GM19193 (cell line): ENCODE measurements around the gene CACNB4.

Experiments used
- POLR2A ChIP-seq: IDR thresholded peaks from 4 replicates; pipeline ENCODE4 v1.6.1; 2011; ENCODE audit not compliant: insufficient read depth, insufficient read length; ENCODE audit errors: extremely low read depth

CACNB4 gene

GRCh38 chr2:152097290-152097800 lies 1.5 kb downstream of the CACNB4 start:
- TF ChIP-seq POLR2A: no peak

DNA sequence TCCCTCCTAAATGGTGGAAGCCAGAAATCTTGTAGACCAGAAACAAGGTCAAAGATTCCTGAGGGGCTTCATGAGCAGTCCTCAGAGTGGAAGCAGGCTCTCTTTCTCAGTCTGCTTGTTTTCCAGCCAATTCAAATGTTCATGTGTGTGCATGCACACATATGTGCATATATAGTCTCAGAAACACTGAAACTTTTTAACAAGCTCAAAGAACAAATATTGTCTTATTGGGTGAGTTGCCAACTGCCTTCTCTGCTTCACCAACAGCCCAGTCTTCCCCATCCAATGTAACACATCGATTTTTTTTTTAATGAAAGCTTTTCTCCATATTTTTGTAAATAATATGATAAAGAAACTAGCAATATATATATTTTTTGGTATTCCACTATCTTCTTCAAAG lies 3.7 kb downstream of the CACNB4 start:
- TF ChIP-seq POLR2A: no peak

DNA sequence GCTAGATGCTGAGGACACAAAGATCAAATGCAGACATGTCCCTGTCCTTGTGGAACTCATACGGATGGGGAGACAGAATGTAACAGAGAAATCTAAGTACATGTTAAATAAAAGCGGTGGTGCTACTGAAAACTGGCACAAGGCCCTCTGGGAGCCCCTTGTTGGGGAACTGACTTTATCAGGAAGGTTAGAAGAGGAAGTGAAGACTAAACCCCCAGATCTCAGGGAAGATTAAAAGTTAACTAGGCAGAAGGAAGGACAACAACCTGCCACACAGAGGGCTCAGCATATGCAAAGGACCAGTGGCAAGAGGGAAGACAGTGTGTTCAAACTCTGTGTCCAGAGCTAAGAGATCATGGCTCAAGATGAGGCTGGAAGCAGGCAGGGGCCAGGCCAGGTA lies 4.8 kb downstream of the CACNB4 start:
- no peak for TF ChIP-seq POLR2A

- no peak for TF ChIP-seq POLR2A
These were observed 5.4 kb downstream of the CACNB4 start for GRCh38 chr2:152093464-152093863.

DNA sequence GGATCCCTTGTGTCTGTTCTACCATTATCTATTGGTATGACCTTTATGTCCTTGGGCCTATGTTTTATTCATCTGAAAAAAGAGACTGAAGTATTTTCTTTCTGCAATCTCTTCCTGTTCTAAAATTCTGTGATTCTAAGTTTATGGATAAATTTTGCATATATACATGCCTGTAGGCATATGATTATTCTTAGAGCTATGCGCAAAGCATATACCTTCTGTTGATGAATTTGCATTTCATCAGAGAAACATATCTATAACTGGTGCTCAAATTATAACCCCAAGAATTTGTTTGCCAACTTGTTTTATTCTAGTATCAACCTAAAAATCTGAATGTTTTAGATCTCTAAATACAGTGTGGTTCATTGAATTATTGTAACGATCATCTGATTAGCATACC lies 6.7 kb downstream of the CACNB4 start:
- no peak for TF ChIP-seq POLR2A

GRCh38 chr2:152089238-152089637 lies 9.6 kb downstream of the CACNB4 start:
- no peak for TF ChIP-seq POLR2A

DNA sequence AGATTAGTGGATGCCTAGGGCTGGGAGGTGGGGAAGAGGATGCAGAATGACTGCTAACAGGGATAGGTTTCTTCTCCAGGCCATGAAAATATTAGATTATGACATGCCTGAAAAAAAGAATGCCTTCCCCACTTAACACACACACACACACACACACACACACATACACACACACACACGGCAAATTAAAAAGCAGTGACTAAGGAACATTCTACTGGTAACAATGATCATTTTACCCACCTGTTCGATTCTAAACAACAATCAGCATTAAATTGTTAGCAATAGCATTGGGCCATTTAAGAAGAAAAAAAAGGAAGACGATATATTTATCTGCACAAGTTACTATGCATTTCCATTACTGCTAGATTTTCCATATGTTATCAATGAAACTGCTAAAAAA lies 10.8 kb downstream of the CACNB4 start:
- no peak for TF ChIP-seq POLR2A

- no peak for TF ChIP-seq POLR2A
These were observed 12.6 kb downstream of the CACNB4 start for GRCh38 chr2:152086231-152086630.

GRCh38 chr2:152084076-152084475 lies 14.8 kb downstream of the CACNB4 start:
- no peak for TF ChIP-seq POLR2A

DNA sequence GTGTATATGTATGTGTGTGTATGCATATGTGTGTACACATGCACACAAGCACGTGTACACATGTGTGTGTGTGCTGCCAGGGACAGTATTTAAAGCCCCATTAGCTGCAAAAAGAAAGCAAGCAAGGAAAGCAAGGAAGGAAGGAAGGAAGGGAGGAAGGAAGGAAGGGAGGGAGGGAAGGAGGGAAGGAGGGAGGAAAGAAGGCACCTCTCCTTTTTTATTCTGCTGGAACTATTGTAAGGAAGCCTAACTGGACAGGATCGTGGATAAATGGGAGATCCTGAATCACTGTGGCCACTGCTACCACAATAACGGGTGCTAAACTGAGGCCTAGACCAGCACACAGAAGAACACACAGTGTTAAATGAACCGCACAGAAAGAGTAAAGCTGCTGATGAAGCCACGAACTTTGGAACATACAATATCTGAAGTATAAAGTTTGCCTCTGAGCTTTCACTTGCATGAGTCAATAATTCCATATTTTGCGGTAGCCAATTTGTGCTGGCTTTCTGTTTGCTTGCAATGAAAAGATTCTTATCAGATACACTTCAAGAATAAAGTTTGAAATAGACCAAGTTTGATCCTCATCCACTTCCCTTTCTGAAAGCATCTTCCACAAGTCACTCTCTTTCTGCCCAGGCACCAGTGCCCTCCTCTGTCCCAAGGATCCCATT lies 15.5 kb downstream of the CACNB4 start:
- TF ChIP-seq POLR2A: no peak

GRCh38 chr2:152078662-152079061 lies 20.2 kb downstream of the CACNB4 start:
- TF ChIP-seq POLR2A: no peak

GRCh38 chr2:152078023-152078422 lies 20.8 kb downstream of the CACNB4 start:
- no peak for TF ChIP-seq POLR2A

DNA sequence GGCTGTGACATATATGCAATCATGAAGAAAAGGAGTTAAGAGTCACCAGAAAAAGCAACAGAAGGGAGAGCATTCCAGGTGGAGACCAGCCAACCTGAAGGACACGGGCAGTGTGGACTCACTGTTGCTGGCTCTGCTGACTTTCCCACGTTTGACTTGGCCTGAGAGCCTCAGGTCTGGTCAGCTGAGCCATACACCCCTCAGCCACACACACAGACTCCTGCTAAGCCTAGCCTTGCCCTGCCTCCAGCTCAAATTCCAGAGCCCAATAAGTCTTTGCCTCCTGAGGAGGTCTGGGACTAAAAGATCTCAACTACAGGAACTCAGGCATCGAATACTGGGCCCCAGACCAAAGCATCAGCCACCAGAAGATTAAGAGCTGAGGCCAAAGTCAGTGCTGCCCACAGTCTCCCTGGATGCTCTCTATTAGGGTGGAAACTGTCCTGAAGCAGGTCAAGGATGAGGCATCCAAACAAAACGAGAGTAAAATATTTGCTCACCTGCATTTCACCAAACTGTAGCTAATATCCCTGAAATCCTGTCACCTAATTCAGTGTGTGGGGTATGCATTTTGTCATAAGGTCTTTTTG lies 23.3 kb downstream of the CACNB4 start:
- no peak for TF ChIP-seq POLR2A

- no peak for TF ChIP-seq POLR2A
These were observed 26.8 kb downstream of the CACNB4 start for GRCh38 chr2:152072011-152072410.

DNA sequence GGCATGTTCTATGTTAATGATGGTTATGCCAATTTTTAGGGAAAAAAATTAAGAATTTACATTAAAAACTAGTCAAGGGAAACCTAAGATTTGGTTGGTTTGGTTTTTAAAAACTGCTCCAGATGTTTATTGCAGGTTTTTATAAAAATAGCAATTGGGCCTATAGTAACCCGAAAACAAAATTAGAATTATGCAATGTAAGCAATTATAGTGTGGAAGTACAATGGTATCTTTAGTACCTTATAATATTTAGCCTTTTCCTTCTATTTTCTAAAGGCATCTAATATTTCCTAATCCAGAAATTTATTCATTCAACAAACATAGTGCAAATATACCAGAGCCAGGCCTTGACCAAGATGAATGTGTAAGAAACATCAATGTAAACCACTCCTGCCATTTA lies 27.3 kb downstream of the CACNB4 start:
- no peak for TF ChIP-seq POLR2A

GRCh38 chr2:152071092-152071491 lies 27.8 kb downstream of the CACNB4 start:
- no peak for TF ChIP-seq POLR2A
